Lower lobe of right lung (tissue), 2 donors: ENCODE data around the gene APBB2. TPM values are rescaled to one million over a fixed set of nuclear protein-coding genes. Genes with fewer than 3 reads are reported as not detected.

Source experiments
- ATAC-seq, 2 donors: fragments of 200-7000 bp; cut with Tn5 transposase; one replicate each; pipeline ENCODE4 v1.9.1; 2020 to 2022; ENCODE audit warnings: mild to moderate bottlenecking in 2 of 2, moderate library complexity in 2 of 2
- DNase-seq: peaks from one replicate; pipeline ENCODE4 v3.0.0-alpha.2; 2020
- H3K27ac ChIP-seq: fragments of 200-600 bp; one replicate; pipeline ENCODE4 v1.8.0; 2022
- H3K27me3 ChIP-seq: fragments of 200-600 bp; one replicate; pipeline ENCODE4 v1.8.0; 2022; ENCODE audit warnings: low read depth
- H3K36me3 ChIP-seq: fragments of 200-600 bp; one replicate; pipeline ENCODE4 v1.8.0; 2022; ENCODE audit warnings: mild to moderate bottlenecking
- H3K4me1 ChIP-seq: fragments of 200-600 bp; one replicate; pipeline ENCODE4 v1.8.0; 2022
- H3K4me3 ChIP-seq: fragments of 200-600 bp; one replicate; pipeline ENCODE4 v1.8.0; 2022; ENCODE audit warnings: mild to moderate bottlenecking
- H3K9me3 ChIP-seq: fragments of 200-600 bp; one replicate; pipeline ENCODE4 v1.8.0; 2022
- intact Hi-C: fragments of 100-400 bp; cut with DNase I; formaldehyde crosslinking; loops from one replicate; pipeline ENCODE4 v1.11.0; 2022
- total RNA-seq: library from RNA; stranded (reverse); fragmentation: NEBNext Ultra II Directional; extraction: Animal tissue kit (Norgen Biotek cat#: 25700); gene quantifications from one replicate; pipeline ENCODE4 v1.2.1, GENCODE V29; 2021
- TF ChIP-seq, protein P1 (sequence below): fragments of 200-600 bp; IDR thresholded peaks from one replicate; pipeline ENCODE4 v1.8.0; 2022; ENCODE audit warnings: antibody characterized with exemption, mild to moderate bottlenecking
- donor health status: DM: no; HTN: yes; CAD: no; lungs with severe emphysema.

Gene APBB2
- total RNA-seq, 1 donor from 2014 or later, result 59.3 TPM

DNA sequence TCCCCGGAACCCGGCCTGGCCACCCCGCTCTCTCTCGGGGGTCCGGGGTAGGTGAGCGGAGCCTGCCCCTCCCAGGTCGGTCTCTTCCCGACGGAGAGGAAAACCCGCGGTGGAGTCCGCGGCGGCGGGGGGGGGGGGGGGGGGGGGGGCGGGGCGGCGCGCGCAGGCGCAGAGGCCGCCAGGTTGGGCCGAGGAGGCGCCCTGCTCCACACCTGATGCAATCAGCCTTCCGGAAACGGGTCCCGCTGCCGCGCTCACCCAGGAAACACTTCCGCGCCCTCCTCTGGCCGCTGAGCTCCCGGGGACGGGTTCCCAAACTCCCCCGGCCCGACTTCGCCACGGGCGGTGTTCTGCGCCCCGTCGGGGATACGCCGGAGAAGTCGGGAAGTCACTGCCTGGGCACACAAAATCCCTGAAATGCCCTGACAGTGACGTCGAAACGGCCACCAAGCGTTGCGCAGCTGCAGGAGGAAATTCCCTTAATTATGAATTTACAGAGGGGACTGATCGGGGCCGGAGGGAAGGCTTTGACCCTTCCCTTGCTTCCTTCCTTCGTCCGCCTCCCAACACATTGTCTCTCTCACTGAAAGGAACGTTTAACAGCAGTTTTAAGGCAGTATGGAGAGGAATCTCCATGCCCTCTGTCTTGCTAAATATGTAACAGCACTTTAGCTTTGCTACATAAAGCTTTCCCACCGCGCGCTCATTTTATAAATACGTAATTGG lies 2.1 kb upstream of the APBB2 start:
- peak; percentile 73 to 74 for ATAC-seq

DNA sequence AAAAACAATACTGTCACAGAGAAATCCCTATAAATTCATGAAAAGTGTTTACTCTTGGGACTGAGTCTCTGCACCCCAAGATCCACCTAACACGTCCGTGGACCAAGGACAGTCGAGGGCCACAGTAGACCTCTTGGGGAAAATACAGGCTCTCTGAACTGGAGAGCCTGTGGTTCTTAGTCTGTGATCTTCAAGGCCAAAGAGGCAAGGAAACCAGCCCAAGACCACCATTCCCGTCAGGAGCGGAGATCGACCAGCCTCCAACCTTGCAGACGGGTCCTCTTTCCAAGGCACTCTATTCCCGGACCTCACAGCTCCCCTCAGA lies 1.6 kb upstream of the APBB2 start:
- DNase-seq (no peak), ATAC-seq (no peak)
- Histone ChIP-seq H3K27me3 (no peaks in the 10 kb centered on the region), H3K4me1 (peaks cover 31% of the 10 kb centered on the region), H3K9me3 (no peaks in the 10 kb centered on the region), H3K27ac (peak overlapping the region; percentile 86), H3K4me3 (peak overlapping the region; percentile 59), H3K36me3 (no peaks in the 10 kb centered on the region)
- TF ChIP-seq, protein P1, sequence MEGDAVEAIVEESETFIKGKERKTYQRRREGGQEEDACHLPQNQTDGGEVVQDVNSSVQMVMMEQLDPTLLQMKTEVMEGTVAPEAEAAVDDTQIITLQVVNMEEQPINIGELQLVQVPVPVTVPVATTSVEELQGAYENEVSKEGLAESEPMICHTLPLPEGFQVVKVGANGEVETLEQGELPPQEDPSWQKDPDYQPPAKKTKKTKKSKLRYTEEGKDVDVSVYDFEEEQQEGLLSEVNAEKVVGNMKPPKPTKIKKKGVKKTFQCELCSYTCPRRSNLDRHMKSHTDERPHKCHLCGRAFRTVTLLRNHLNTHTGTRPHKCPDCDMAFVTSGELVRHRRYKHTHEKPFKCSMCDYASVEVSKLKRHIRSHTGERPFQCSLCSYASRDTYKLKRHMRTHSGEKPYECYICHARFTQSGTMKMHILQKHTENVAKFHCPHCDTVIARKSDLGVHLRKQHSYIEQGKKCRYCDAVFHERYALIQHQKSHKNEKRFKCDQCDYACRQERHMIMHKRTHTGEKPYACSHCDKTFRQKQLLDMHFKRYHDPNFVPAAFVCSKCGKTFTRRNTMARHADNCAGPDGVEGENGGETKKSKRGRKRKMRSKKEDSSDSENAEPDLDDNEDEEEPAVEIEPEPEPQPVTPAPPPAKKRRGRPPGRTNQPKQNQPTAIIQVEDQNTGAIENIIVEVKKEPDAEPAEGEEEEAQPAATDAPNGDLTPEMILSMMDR, result no peak
- intact Hi-C loops, result loop anchor here (5.0 to 10.0 kb wide), 2 partner anchors 234 to 291 kb away; no protein-coding TSS in a partner anchor

More for the DNA sequence above, 2.1 kb upstream of the APBB2 start:
- Histone ChIP-seq H3K4me1 (peaks cover 31% of the 10 kb centered on the region), H3K36me3 (no peaks in the 10 kb centered on the region), H3K27me3 (no peaks in the 10 kb centered on the region), H3K27ac (peak overlapping the region; percentile 86), H3K9me3 (no peaks in the 10 kb centered on the region), H3K4me3 (peak overlapping the region; percentile 59)
- TF ChIP-seq, protein P1, result peak; percentile 19
- DNase-seq, result peak; percentile 89
- intact Hi-C loops, result loop anchor here (5.0 to 10.0 kb wide), 2 partner anchors 234 to 292 kb away; no protein-coding TSS in a partner anchor

DNA sequence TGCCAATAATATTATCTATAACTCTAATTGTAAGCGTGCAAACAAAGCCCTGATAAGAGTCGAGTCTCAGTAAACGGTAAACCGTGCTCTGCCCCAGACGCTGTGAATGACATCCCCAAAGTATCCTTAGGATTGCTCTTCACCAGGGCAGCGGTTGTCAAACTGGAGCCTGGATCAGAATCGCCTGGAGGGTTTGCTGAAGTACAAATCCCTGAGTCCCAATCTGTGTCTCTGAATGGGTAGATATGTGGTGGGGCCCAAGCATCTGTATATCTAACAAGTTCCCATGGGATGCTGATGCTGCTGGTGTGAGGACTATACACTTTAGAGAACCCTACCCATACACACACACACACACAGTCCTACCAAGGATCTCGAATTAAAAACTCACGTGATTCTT lies 813 bp upstream of the APBB2 start:
- Histone ChIP-seq H3K4me1 (peaks cover 31% of the 10 kb centered on the region), H3K36me3 (no peaks in the 10 kb centered on the region), H3K9me3 (no peaks in the 10 kb centered on the region), H3K27me3 (no peaks in the 10 kb centered on the region), H3K27ac (no peak overlapping the region), H3K4me3 (peak overlapping the region; percentile 82)
- no peak for DNase-seq
- no peak for ATAC-seq
- intact Hi-C loops, result loop anchor here (5.0 to 10.0 kb wide), 2 partner anchors 233 to 290 kb away; no protein-coding TSS in a partner anchor
- TF ChIP-seq, protein P1, result no peak

DNA sequence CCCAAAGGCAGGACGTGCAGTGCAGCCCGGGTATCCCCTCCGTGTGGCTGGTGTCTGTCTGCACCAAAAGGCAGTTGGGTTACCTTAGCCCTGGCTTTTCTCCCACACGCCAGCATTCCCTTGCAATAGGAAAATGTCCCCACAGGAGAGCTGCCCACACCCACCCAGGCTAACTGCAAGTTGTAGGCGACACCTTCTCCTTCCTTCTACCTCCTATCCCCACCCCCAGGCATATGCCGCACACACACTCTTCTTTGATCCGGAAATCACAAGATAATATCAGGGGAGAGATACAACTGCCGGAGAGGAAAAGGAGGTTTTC lies 444 bp upstream of the APBB2 start:
- peak in 1 of 2 donors; percentile 0 for ATAC-seq
- Histone ChIP-seq H3K4me3 (peak overlapping the region; percentile 82), H3K4me1 (peaks cover 31% of the 10 kb centered on the region), H3K9me3 (no peaks in the 10 kb centered on the region), H3K27ac (peak overlapping the region; percentile 86), H3K27me3 (no peaks in the 10 kb centered on the region), H3K36me3 (no peaks in the 10 kb centered on the region)
- TF ChIP-seq, protein P1, result peak; percentile 12
- intact Hi-C loops, result loop anchor here (5.0 to 10.0 kb wide), 2 partner anchors 232 to 290 kb away; no protein-coding TSS in a partner anchor
- DNase-seq, result no peak

DNA sequence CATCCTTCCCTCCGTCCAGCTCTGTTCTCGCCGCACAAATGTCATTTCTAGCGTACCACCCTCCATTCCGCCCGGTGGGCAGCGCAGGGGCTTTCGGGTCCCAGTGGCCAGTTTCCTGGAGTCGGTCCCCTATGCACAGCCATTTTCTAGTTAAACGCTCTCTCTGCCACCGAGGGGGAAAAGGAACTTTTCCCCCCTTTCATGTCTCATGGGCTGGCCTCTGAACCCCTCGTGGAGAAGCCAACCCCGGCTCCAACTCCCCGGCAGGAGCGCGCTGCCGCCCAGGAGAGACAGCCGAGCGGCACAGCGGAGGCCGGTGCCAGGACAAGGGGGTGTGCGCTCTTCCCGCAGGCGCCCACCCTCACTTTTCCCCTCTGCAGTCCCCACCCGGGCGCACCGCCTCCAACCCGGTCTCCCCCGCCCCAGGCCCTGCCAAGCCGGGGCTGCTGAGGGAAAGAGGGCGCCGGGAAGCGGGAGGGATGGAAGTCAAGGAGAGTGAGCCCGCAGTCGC lies 662 bp downstream of the APBB2 start:
- TF ChIP-seq, protein P1, result no peak
- Histone ChIP-seq H3K4me3 (peak overlapping the region; percentile 82), H3K36me3 (no peaks in the 10 kb centered on the region), H3K4me1 (peaks cover 31% of the 10 kb centered on the region), H3K27me3 (no peaks in the 10 kb centered on the region), H3K27ac (peak overlapping the region; percentile 86), H3K9me3 (no peaks in the 10 kb centered on the region)
- DNase-seq (no peak), ATAC-seq (peak; percentile 32 to 44)
- intact Hi-C loops, result loop anchor here (10.0 kb wide), 1 partner anchor 289 kb away; no protein-coding TSS in a partner anchor
